SKM-1 treated with dmso at 0.1 percent for 144 hours (cell line): ENCODE measurements around the gene MAL.

Experiments
- DNase-seq: peaks from one replicate; lab custom pipeline; 2025; ENCODE audit not compliant: unreplicated experiment; lab: John Stamatoyannopoulos, UW

Gene MAL

GRCh38 chr2:95015261-95015912, 10.1 kb upstream of the MAL start:
- DNase-seq, result no peak

- DNase-seq, result no peak
Measured at GRCh38 chr2:95016616-95017015, 8.9 kb upstream of the MAL start.

- no peak for DNase-seq
Measured at GRCh38 chr2:95017071-95017501, 8.4 kb upstream of the MAL start.

- DNase-seq, result no peak
Measured at GRCh38 chr2:95017836-95018235, 7.7 kb upstream of the MAL start.

- no peak for DNase-seq
Measured at GRCh38 chr2:95018301-95018700, 7.2 kb upstream of the MAL start.

GRCh38 chr2:95018861-95019550, 6.5 kb upstream of the MAL start:
- no peak for DNase-seq

- no peak for DNase-seq
Measured at GRCh38 chr2:95019572-95019971, 5.9 kb upstream of the MAL start.

GRCh38 chr2:95020275-95021022, 5.1 kb upstream of the MAL start:
- DNase-seq, result no peak

- no peak for DNase-seq
Measured at GRCh38 chr2:95021023-95021416, 4.5 kb upstream of the MAL start.

GRCh38 chr2:95021847-95022246, 3.7 kb upstream of the MAL start:
- DNase-seq, result no peak

- DNase-seq, result peak; percentile 82
Measured at GRCh38 chr2:95022309-95023221, 2.9 kb upstream of the MAL start.

GRCh38 chr2:95023222-95023597, 2.3 kb upstream of the MAL start:
- DNase-seq, result peak; percentile 7

GRCh38 chr2:95024371-95024770, 1.1 kb upstream of the MAL start:
- DNase-seq, result no peak

GRCh38 chr2:95024960-95025405, 525 bp upstream of the MAL start:
- no peak for DNase-seq

- DNase-seq, result no peak
Measured at GRCh38 chr2:95026471-95027368, 1.2 kb downstream of the MAL start.

GRCh38 chr2:95027369-95027720, 1.8 kb downstream of the MAL start:
- no peak for DNase-seq

GRCh38 chr2:95029898-95030341, 4.4 kb downstream of the MAL start:
- peak; percentile 30 for DNase-seq

- no peak for DNase-seq
Measured at GRCh38 chr2:95030496-95030895, 5.0 kb downstream of the MAL start.

- no peak for DNase-seq
Measured at GRCh38 chr2:95031076-95031725, 5.7 kb downstream of the MAL start.

- no peak for DNase-seq
Measured at GRCh38 chr2:95031726-95032116, 6.2 kb downstream of the MAL start.
